CD4-positive, alpha-beta T cell (primary cell): ENCODE data around the gene DSEL. TPM values are rescaled to one million over a fixed set of nuclear protein-coding genes. Genes with fewer than 3 reads are reported as not detected.

Experiments
- ATAC-seq: fragments of 200-7000 bp; cut with Tn5 transposase; one replicate; pipeline ENCODE4 v1.10.0; 2022; ENCODE audit warnings: mild to moderate bottlenecking; ENCODE audit not compliant: poor library complexity
- CTCF ChIA-PET: fragments of 350-600 bp; sonication (Branson Sonifier 250); formaldehyde crosslinking; loops from one replicate; lab custom pipeline; 2021; ENCODE audit warnings: antibody characterized with exemption, inconsistent platforms; lab: Charles Lee
- POLR2A ChIA-PET: fragments of 350-600 bp; sonication (Branson Sonifier 250); formaldehyde crosslinking; loops from one replicate; lab custom pipeline; 2021; ENCODE audit warnings: antibody characterized with exemption, inconsistent platforms; lab: Charles Lee
- DNase-seq, 14 experiments: peaks; one replicate each; pipeline ENCODE4 v3.0.0-alpha.2; 2013 to 2020; ENCODE audit warnings: mixed read lengths in 2 of 14
- H3K27ac ChIP-seq, 2 donors: one replicate each; pipeline versions ENCODE4 v1.5.1 to v1.7.0; 2013; ENCODE audit warnings: low read length in 2 of 2, low read depth in 1 of 2, mild to moderate bottlenecking in 1 of 2
- H3K27me3 ChIP-seq, 2 experiments: 1 replicate in 1 of 2; 2 replicates in 1 of 2; pipeline versions ENCODE4 v1.6.1 to v1.7.0; 2013; ENCODE audit warnings: low read length in 2 of 2, control low read depth in 1 of 2, mild to moderate bottlenecking in 1 of 2, moderate library complexity in 1 of 2; ENCODE audit not compliant: insufficient read depth in 2 of 2, control insufficient read depth in 1 of 2
- H3K36me3 ChIP-seq: one replicate; pipeline ENCODE4 v1.6.1; 2013; ENCODE audit warnings: low read length, control low read depth; ENCODE audit not compliant: insufficient read depth
- H3K4me1 ChIP-seq: one replicate; pipeline ENCODE4 v1.6.1; 2013; ENCODE audit warnings: low read length, control low read depth; ENCODE audit not compliant: insufficient read depth
- H3K4me3 ChIP-seq: one replicate; pipeline ENCODE4 v1.5.1; 2013; ENCODE audit warnings: mild to moderate bottlenecking, low read length, moderate library complexity
- H3K9me3 ChIP-seq, 2 experiments: 1 replicate in 1 of 2; 2 replicates in 1 of 2; pipeline versions ENCODE4 v1.6.1 to v1.7.0; 2013; ENCODE audit warnings: low read length in 2 of 2, mild to moderate bottlenecking in 2 of 2, control low read depth in 1 of 2, moderate library complexity in 1 of 2; ENCODE audit not compliant: control insufficient read depth in 1 of 2, insufficient read depth in 1 of 2
- H3K27ac Mint-ChIP-seq: one replicate; pipeline ENCODE4 v1.8.0; 2020; ENCODE audit warnings: mixed read lengths
- H3K27me3 Mint-ChIP-seq: one replicate; pipeline ENCODE4 v1.8.0; 2021; ENCODE audit warnings: mixed read lengths
- H3K36me3 Mint-ChIP-seq: one replicate; pipeline ENCODE4 v1.8.0; 2021; ENCODE audit warnings: low read depth, mixed read lengths
- H3K4me1 Mint-ChIP-seq: one replicate; pipeline ENCODE4 v1.8.0; 2021; ENCODE audit warnings: low read depth, mixed read lengths
- H3K4me3 Mint-ChIP-seq: one replicate; pipeline ENCODE4 v1.8.0; 2020; ENCODE audit warnings: mild to moderate bottlenecking, mixed read lengths
- H3K9me3 Mint-ChIP-seq: one replicate; pipeline ENCODE4 v1.8.0; 2020; ENCODE audit warnings: mixed read lengths
- intact Hi-C, 2 experiments: fragments of 100-400 bp; cut with DNase I in 1 of 2; cut with micrococcal nuclease in 1 of 2; formaldehyde crosslinking; loops; one replicate each; pipeline versions ENCODE4 v1.15.1 to v1.9.0; 2023 to 2025; cut with DNase I, micrococcal nuclease
- total RNA-seq, 174 experiments: library from RNA in 2 of 174; stranded (reverse) in 2 of 174; gene quantifications; one replicate each; pipeline ENCODE4 v1.2.3 and lab custom pipeline; 2021 to 2026
- TF ChIP-seq, protein P1 (sequence below): fragments of 200-600 bp; IDR thresholded peaks from one replicate; pipeline ENCODE4 v1.8.0; 2022; ENCODE audit warnings: antibody characterized with exemption, mild to moderate bottlenecking

The DSEL gene
- total RNA-seq, 2 experiments from 2014 or later: 0.52 to 0.53 TPM

DNA sequence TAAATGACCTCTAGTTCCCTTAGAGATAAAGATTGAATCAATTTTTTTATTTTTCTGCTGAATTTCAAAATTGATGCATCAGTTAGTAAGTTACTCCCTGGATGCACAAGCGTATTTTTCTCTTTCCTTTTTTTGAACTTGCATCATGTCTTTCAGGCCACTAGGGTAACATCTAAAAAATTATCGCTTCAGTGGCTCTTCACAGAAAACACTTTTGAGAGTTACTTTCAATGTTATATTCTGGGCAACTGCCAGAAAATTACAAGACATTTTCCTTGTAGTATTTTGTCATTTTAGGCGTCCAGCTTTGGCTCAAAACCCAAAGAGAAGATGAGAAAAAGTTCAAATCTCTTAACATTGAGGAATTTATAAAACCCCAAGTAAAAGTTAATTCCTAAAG, 59.8 kb downstream of the DSEL start:
- ChIA-PET POLR2A (no interaction called here), CTCF (no interaction called here)
- Mint-ChIP-seq H3K27me3 (no peaks in the 10 kb centered on the region), H3K27ac (no peak overlapping the region), H3K9me3 (no peaks in the 10 kb centered on the region), H3K4me3 (no peak overlapping the region), H3K4me1 (peaks cover 10% of the 10 kb centered on the region), H3K36me3 (no peaks in the 10 kb centered on the region)
- Histone ChIP-seq H3K9me3 (no peaks in the 10 kb centered on the region), H3K4me3 (no peak overlapping the region), H3K36me3 (no peaks in the 10 kb centered on the region), H3K27ac (no peak overlapping the region), H3K4me1 (no peaks in the 10 kb centered on the region), H3K27me3 (no peaks in the 10 kb centered on the region)
- TF ChIP-seq, protein P1, sequence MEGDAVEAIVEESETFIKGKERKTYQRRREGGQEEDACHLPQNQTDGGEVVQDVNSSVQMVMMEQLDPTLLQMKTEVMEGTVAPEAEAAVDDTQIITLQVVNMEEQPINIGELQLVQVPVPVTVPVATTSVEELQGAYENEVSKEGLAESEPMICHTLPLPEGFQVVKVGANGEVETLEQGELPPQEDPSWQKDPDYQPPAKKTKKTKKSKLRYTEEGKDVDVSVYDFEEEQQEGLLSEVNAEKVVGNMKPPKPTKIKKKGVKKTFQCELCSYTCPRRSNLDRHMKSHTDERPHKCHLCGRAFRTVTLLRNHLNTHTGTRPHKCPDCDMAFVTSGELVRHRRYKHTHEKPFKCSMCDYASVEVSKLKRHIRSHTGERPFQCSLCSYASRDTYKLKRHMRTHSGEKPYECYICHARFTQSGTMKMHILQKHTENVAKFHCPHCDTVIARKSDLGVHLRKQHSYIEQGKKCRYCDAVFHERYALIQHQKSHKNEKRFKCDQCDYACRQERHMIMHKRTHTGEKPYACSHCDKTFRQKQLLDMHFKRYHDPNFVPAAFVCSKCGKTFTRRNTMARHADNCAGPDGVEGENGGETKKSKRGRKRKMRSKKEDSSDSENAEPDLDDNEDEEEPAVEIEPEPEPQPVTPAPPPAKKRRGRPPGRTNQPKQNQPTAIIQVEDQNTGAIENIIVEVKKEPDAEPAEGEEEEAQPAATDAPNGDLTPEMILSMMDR: no peak
- intact Hi-C loops: no loop called here
- DNase-seq (no peak), ATAC-seq (no peak)
